Hematopoietic multipotent progenitor cell treated with erythropoietin and hydrocortisone succinate and interleukin-3 and kit ligand, for 15 days (in vitro differentiated cells): ENCODE data around the gene GARRE1.

ENCODE experiments used
- DNase-seq: peaks from one replicate; pipeline ENCODE4 v3.0.0-alpha.2; 2015; ENCODE audit warnings: low spot score

GARRE1 gene

GRCh38 chr19:34295103-34295502, 40.7 kb downstream of the GARRE1 start:
- DNase-seq: no peak

- no peak for DNase-seq
These were observed 44.7 kb downstream of the GARRE1 start for GRCh38 chr19:34298891-34299520.

- no peak for DNase-seq
These were observed 45.2 kb downstream of the GARRE1 start for GRCh38 chr19:34299576-34299975.

GRCh38 chr19:34300380-34300779, 46.0 kb downstream of the GARRE1 start:
- no peak for DNase-seq

GRCh38 chr19:34300962-34301361, 46.6 kb downstream of the GARRE1 start:
- DNase-seq: no peak
